ENCODE measurements around the gene ADCY10.
"Not testable (repeated sequence)": the region's sequence is repeated elsewhere in the genome, so short reads cannot be mapped to it uniquely, and the experiment has no call there.

The ADCY10 gene

DNA sequence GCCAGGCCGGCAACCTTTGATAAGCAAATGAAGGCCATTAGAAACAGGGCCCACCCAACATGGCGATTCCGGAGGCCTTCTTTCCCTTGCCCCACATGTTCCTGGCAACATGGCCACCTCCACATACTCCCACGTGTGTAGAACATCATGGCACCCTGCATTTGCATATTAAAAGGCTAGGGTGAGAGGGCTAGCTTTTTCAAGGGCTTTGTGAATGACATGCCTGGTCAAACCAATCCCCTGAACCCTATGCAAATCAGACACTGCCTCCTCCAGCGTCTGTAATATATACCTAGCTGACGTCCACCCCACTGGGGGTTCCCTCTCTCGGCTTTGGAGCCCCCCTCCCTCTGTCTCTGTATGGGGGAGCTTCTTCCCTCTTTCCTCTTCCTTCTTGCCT is 1.6 kb downstream of the ADCY10 start:
- Mint-ChIP-seq H3K27ac (no peak overlapping the region), H3K9me3 (peaks cover 10% of the 10 kb centered on the region), H3K4me1 (no peaks in the 10 kb centered on the region), H3K4me3 (no peak overlapping the region), H3K27me3 (no peaks in the 10 kb centered on the region), H3K36me3 (peaks cover 19% of the 10 kb centered on the region)
- no peak for ATAC-seq

- H3K27ac Mint-ChIP-seq = no peak overlapping the region
- H3K36me3 Mint-ChIP-seq = peaks cover 11% of the 10 kb centered on the region
- no peak for ATAC-seq
- H3K4me1 Mint-ChIP-seq = no peaks in the 10 kb centered on the region
- peaks cover 10% of the 10 kb centered on the region for H3K9me3 Mint-ChIP-seq
- H3K4me3 Mint-ChIP-seq = no peak overlapping the region
- H3K27me3 Mint-ChIP-seq = no peaks in the 10 kb centered on the region
These were observed 2.5 kb downstream of the ADCY10 start for GRCh38 chr1:167911413-167911812.

GRCh38 chr1:167910530-167910929 is 3.4 kb downstream of the ADCY10 start:
- H3K4me1 Mint-ChIP-seq = no peaks in the 10 kb centered on the region
- no peak for ATAC-seq
- peaks cover 3% of the 10 kb centered on the region for H3K36me3 Mint-ChIP-seq

DNA sequence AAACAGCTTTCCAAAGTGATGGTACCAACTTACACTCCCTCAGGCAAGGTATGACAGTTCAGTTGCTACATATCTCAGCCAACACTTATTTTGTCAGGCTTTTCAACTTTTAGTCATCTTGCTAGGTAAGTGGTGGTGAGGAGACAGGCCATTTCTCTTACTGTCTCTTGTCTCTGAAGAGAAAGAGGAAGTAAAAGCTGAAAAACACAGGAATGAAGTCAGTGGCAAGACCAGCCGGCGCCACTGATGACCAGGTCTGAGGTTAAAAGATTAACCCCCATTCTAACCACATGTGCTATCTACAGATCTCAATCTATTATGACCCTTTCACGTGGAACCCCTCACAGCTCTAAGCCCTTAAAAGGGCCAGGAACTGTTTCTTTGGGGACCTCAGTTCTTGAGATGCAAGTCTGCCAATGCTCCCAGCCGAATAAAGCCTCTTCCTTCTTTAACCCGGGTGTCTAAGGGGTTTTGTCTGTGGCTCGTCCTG is 4.2 kb downstream of the ADCY10 start:
- Mint-ChIP-seq H3K27ac (no peak overlapping the region), H3K9me3 (peaks cover 10% of the 10 kb centered on the region), H3K4me3 (no peak overlapping the region), H3K36me3 (no peaks in the 10 kb centered on the region), H3K4me1 (no peaks in the 10 kb centered on the region), H3K27me3 (no peaks in the 10 kb centered on the region)
- ATAC-seq = peak; percentile 69

More at GRCh38 chr1:167910530-167910929, 3.4 kb downstream of the ADCY10 start:
- Mint-ChIP-seq H3K27me3 (no peaks in the 10 kb centered on the region), H3K27ac (no peak overlapping the region), H3K9me3 (peaks cover 10% of the 10 kb centered on the region), H3K4me3 (no peak overlapping the region)

- no peak overlapping the region for H3K4me3 Mint-ChIP-seq
- no peaks in the 10 kb centered on the region for H3K27me3 Mint-ChIP-seq
- H3K4me1 Mint-ChIP-seq = no peaks in the 10 kb centered on the region
- H3K9me3 Mint-ChIP-seq = peaks cover 10% of the 10 kb centered on the region
- no peak for ATAC-seq
- H3K27ac Mint-ChIP-seq = no peak overlapping the region
- H3K36me3 Mint-ChIP-seq = no peaks in the 10 kb centered on the region
These were observed 8.3 kb downstream of the ADCY10 start for GRCh38 chr1:167905671-167906070.

DNA sequence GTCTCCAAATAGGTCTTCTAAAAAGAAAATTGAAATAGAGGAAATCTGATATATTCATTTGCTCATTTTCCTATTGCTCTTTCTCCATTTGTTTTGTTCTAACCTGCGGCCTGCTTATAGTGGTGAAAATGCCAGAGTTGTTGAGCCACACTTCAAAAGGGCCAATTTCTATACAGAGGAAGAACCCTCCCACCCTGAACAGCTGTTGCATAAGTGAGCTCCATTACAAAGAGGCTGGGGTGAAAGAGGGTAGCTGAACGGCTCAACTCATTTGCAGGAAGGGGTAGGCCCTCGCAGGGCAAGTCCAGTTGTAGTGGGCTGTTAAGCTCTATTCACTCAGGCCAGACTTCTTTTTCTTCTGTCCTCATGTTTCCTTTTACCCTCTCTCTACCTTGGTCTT is 8.8 kb downstream of the ADCY10 start:
- Mint-ChIP-seq H3K9me3 (peaks cover 7% of the 10 kb centered on the region), H3K4me3 (no peak overlapping the region), H3K36me3 (no peaks in the 10 kb centered on the region), H3K27ac (no peak overlapping the region), H3K27me3 (no peaks in the 10 kb centered on the region), H3K4me1 (no peaks in the 10 kb centered on the region)
- ATAC-seq = no peak

DNA sequence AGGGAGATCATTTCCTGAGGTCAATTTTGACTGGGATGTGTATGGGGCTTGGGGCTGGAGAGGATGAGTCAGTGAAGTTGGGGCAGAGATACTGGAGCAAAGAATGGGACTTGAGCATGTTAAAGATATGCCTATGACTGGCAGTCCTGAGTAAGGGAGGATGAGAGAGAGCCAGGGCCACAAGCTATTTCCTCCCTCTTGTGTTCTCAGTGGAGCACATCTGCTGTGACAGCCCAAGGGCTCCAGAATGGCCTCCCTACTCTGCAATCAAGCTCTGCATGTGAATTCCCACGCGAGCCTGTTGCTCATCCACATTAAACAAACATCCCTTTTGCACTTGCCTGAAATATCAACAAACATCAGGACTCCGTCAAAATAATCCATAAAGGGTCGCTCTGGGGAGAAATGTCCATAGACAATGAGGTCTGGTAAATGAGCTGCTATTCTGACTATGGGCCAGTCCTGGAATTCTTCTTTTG is 9.2 kb downstream of the ADCY10 start:
- Mint-ChIP-seq H3K27ac (no peak overlapping the region), H3K27me3 (no peaks in the 10 kb centered on the region)

GRCh38 chr1:167900907-167901306 is 13.0 kb downstream of the ADCY10 start:
- H3K4me3 Mint-ChIP-seq = no peak overlapping the region
- no peak for ATAC-seq
- H3K4me1 Mint-ChIP-seq = peaks cover 12% of the 10 kb centered on the region
- H3K27me3 Mint-ChIP-seq = peaks cover 4% of the 10 kb centered on the region
- no peak overlapping the region for H3K27ac Mint-ChIP-seq
- H3K9me3 Mint-ChIP-seq = no peaks in the 10 kb centered on the region
- no peaks in the 10 kb centered on the region for H3K36me3 Mint-ChIP-seq

More for the DNA sequence above, 9.2 kb downstream of the ADCY10 start:
- no peak for ATAC-seq
- H3K9me3 Mint-ChIP-seq = peaks cover 3% of the 10 kb centered on the region
- no peak overlapping the region for H3K4me3 Mint-ChIP-seq
- H3K36me3 Mint-ChIP-seq = no peaks in the 10 kb centered on the region
- H3K4me1 Mint-ChIP-seq = peaks cover 2% of the 10 kb centered on the region

GRCh38 chr1:167899253-167899681 is 14.7 kb downstream of the ADCY10 start:
- Mint-ChIP-seq H3K9me3 (no peaks in the 10 kb centered on the region), H3K27me3 (peaks cover 10% of the 10 kb centered on the region), H3K4me1 (peaks cover 12% of the 10 kb centered on the region), H3K27ac (peak overlapping the region; percentile 85), H3K36me3 (no peaks in the 10 kb centered on the region), H3K4me3 (no peak overlapping the region)
- ATAC-seq = peak; percentile 91

GRCh38 chr1:167898578-167899222 is 15.2 kb downstream of the ADCY10 start:
- peak; percentile 10 for ATAC-seq
- Mint-ChIP-seq H3K36me3 (no peaks in the 10 kb centered on the region), H3K4me1 (peaks cover 12% of the 10 kb centered on the region), H3K27me3 (peaks cover 10% of the 10 kb centered on the region), H3K9me3 (no peaks in the 10 kb centered on the region), H3K27ac (peak overlapping the region; percentile 85), H3K4me3 (no peak overlapping the region)

- Mint-ChIP-seq H3K27me3 (peaks cover 10% of the 10 kb centered on the region), H3K36me3 (no peaks in the 10 kb centered on the region)
These were observed 20.1 kb downstream of the ADCY10 start for GRCh38 chr1:167893798-167894197.

DNA sequence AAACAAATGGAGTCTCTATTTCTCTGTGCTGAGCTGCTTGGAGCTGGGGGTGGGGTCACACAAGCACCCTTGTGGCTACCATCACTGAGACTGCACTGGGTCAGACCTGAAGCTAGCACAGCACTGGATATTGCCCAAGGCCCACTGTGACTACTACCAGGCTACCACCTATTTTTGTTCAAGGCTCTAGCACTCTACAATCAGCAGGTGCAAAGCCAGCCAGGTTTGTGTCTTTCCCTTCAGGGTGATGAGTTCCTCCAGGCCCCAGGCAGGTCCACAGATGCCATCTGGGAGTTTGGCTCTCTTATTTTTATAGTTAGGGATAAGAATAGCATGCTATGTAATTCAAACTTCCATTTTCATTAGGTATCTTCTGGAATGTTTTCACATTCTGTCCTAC is 23.5 kb downstream of the ADCY10 start:
- Mint-ChIP-seq H3K27me3 (peaks cover 5% of the 10 kb centered on the region), H3K4me1 (peaks cover 8% of the 10 kb centered on the region), H3K4me3 (no peak overlapping the region), H3K9me3 (peaks cover 2% of the 10 kb centered on the region), H3K36me3 (no peaks in the 10 kb centered on the region), H3K27ac (no peak overlapping the region)
- ATAC-seq = no peak

More at GRCh38 chr1:167893798-167894197, 20.1 kb downstream of the ADCY10 start:
- Mint-ChIP-seq H3K9me3 (no peaks in the 10 kb centered on the region), H3K4me1 (peaks cover 9% of the 10 kb centered on the region), H3K4me3 (no peak overlapping the region), H3K27ac (no peak overlapping the region)
- no peak for ATAC-seq

DNA sequence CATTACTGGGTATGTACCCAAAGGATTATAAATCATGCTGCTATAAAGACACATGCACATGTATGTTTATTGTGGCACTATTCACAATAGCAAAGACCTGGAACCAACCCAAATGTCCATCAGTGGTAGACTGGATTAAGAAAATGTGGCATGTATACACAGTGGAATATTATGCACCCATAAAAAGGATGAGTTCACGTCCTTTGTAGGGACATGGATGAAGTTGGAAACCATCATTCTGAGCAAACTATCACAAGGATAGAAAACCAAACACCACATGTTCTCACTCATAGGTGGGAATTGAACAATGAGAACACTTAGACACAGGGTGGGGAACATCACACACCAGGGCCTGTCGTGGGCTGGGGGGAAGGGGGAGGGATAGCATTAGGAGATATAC is 26.7 kb downstream of the ADCY10 start:
- not testable (repeated sequence) for ATAC-seq, H3K27me3 Mint-ChIP-seq, H3K27ac Mint-ChIP-seq, H3K4me3 Mint-ChIP-seq, H3K36me3 Mint-ChIP-seq, H3K9me3 Mint-ChIP-seq, H3K4me1 Mint-ChIP-seq

GRCh38 chr1:167882376-167882775 is 31.6 kb downstream of the ADCY10 start:
- Mint-ChIP-seq H3K27ac (no peak overlapping the region), H3K9me3 (peaks cover 2% of the 10 kb centered on the region), H3K4me3 (no peak overlapping the region), H3K36me3 (no peaks in the 10 kb centered on the region), H3K27me3 (peaks cover 10% of the 10 kb centered on the region), H3K4me1 (no peaks in the 10 kb centered on the region)
- no peak for ATAC-seq

DNA sequence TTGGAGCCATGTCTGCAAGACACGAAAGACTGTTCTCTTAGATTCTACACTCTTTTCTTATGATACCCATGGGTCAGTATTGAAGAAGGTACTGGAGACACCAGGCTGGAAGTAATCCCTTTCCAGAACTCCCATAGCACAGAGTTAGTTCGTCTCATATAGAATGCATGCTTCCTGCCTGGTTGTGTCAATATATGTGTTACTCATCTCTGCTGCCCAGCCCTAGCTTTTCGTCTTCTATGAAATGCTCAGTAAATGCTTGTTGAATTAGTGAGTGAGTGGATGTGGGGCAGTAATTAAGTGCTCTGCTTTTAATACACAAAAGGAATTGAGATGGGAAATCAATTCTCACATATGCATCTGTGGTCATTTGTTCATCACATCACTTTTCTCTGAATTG is 32.1 kb downstream of the ADCY10 start:
- Mint-ChIP-seq H3K36me3 (no peaks in the 10 kb centered on the region), H3K9me3 (peaks cover 2% of the 10 kb centered on the region), H3K4me3 (no peak overlapping the region), H3K27me3 (peaks cover 10% of the 10 kb centered on the region), H3K4me1 (no peaks in the 10 kb centered on the region), H3K27ac (no peak overlapping the region)
- ATAC-seq = no peak

- ATAC-seq = no peak
- Mint-ChIP-seq H3K9me3 (no peaks in the 10 kb centered on the region), H3K36me3 (no peaks in the 10 kb centered on the region), H3K27ac (no peak overlapping the region), H3K4me3 (no peak overlapping the region), H3K4me1 (no peaks in the 10 kb centered on the region), H3K27me3 (peaks cover 10% of the 10 kb centered on the region)
These were observed 32.9 kb downstream of the ADCY10 start for GRCh38 chr1:167881069-167881468.

All from stimulated activated memory B cell treated with anti-CD40 and anti-IgM and Interleukin-4, amounts not matched to agents 10 μg/mL and 1 μg/mL and 100 μg/mL, for 72 hours (primary cell).